GM12878 (cell line): Measurements from ENCODE around the gene FNDC11. TPM values are rescaled to one million over a fixed set of nuclear protein-coding genes. Genes with fewer than 3 reads are reported as not detected.

Source experiments
- ATAC-seq: fragments of 200-7000 bp; cut with Tn5 transposase; 3 replicates; pipeline ENCODE4 v1.9.1; 2020; ENCODE audit warnings: mild to moderate bottlenecking, moderate library complexity
- BruUV-seq: library from RNA; stranded (reverse); fragments of 400-500 nt; replicated peaks from 2 replicates; lab custom pipeline; 2021; lab: Mats Ljungman, UMichigan
- CTCF ChIA-PET: fragments of 300-600 bp; sonication (Branson Sonifier 250); formaldehyde crosslinking; extraction: SDS; loops from one replicate; lab custom pipeline; 2021; ENCODE audit warnings: inconsistent platforms; lab: Yijun Ruan, JAX
- POLR2A ChIA-PET: fragments of 350-600 bp; formaldehyde crosslinking; extraction: SDS; loops from one replicate; lab custom pipeline; 2021; ENCODE audit warnings: inconsistent platforms; lab: Charles Lee
- RAD21 ChIA-PET: fragments of 300-600 bp; sonication (Branson Sonifier 250); formaldehyde crosslinking; loops from one replicate; lab custom pipeline; 2023; ENCODE audit warnings: antibody characterized with exemption; ENCODE audit not compliant: unreplicated experiment; lab: Charles Lee
- SMC1A ChIA-PET: fragments of 300-600 bp; sonication (Branson Sonifier 250); formaldehyde crosslinking; loops from one replicate; lab custom pipeline; 2023; ENCODE audit not compliant: unreplicated experiment, uncharacterized antibody; lab: Charles Lee
- DNase-seq: peaks from one replicate; pipeline ENCODE4 v3.0.0-alpha.2; 2011; ENCODE audit warnings: low read depth, low spot score
- FAIRE-seq: peaks from 3 replicates; lab custom pipeline; 2011; peaks lifted over from hg19 to GRCh38; lab: Jason Lieb, UNC
- H2AFZ ChIP-seq: 2 replicates; pipeline ENCODE4 v1.6.0; 2011; ENCODE audit warnings: low read depth, low read length, control low read depth; ENCODE audit not compliant: control insufficient read depth
- H3K27ac ChIP-seq: 2 replicates; pipeline ENCODE4 v1.5.1; 2011; ENCODE audit warnings: control low read depth; ENCODE audit not compliant: control insufficient read depth, insufficient read depth
- H3K27me3 ChIP-seq, 2 experiments: replicated peaks in 1 of 2; 2 replicates each; pipeline versions ENCODE4 v1.6.0 to v1.6.1; 2011; ENCODE audit warnings: low read length in 1 of 2; ENCODE audit not compliant: control insufficient read depth in 2 of 2, insufficient read depth in 2 of 2
- H3K36me3 ChIP-seq, 2 experiments: 2 replicates each; pipeline ENCODE4 v1.5.1; 2011; ENCODE audit warnings: low read length in 1 of 2; ENCODE audit not compliant: control insufficient read depth in 2 of 2, insufficient read depth in 2 of 2
- H3K4me1 ChIP-seq: 2 replicates; pipeline ENCODE4 v1.6.1; 2011; ENCODE audit warnings: mild to moderate bottlenecking, low read length, moderate library complexity, mixed read lengths; ENCODE audit not compliant: control insufficient read depth, insufficient read depth
- H3K4me2 ChIP-seq: 2 replicates; pipeline ENCODE4 v1.6.0; 2011; ENCODE audit warnings: control low read depth; ENCODE audit not compliant: control insufficient read depth, insufficient read depth
- H3K4me3 ChIP-seq: fragments of 200-600 bp; sonication (generic); 2 replicates; pipeline ENCODE4 v1.5.1; 2016
- H3K79me2 ChIP-seq: 2 replicates; pipeline ENCODE4 v1.6.0; 2011; ENCODE audit warnings: low read length; ENCODE audit not compliant: control insufficient read depth, insufficient read depth
- H3K9ac ChIP-seq: 2 replicates; pipeline ENCODE4 v1.8.0; 2011; ENCODE audit warnings: low read length, control low read depth, mixed read lengths; ENCODE audit not compliant: control insufficient read depth, insufficient read depth
- H3K9me3 ChIP-seq: replicated peaks from 3 replicates; pipeline ENCODE4 v1.5.1; 2011; ENCODE audit warnings: mild to moderate bottlenecking, low read length; ENCODE audit not compliant: control insufficient read depth, insufficient read depth
- H4K20me1 ChIP-seq: 2 replicates; pipeline ENCODE4 v1.6.0; 2011; ENCODE audit not compliant: control insufficient read depth, insufficient read depth
- EZH2 ChIP-seq: IDR thresholded peaks from 2 replicates; pipeline ENCODE4 v1.6.1; 2012; ENCODE audit warnings: low read depth, mild to moderate bottlenecking, control low read depth, inconsistent platforms, low read length, borderline replicate concordance; ENCODE audit not compliant: control insufficient read depth
- POLR2A ChIP-seq: IDR thresholded peaks from 2 replicates; pipeline ENCODE4 v1.6.1; 2011; ENCODE audit warnings: low read depth, mild to moderate bottlenecking, low read length
- WGBS: methylation state at CpG from one replicate; pipeline ENCODE4 v1.1.6; 2016; ENCODE audit warnings: low lambda C conversion rate; ENCODE audit not compliant: insufficient replicate concordance, insufficient coverage; ENCODE audit errors: missing lambda C conversion rate; 5-methylcytosine and 5-hydroxymethylcytosine counted together
- in situ Hi-C: fragments of 300-500 bp; cut with MboI; formaldehyde crosslinking; loops from 9 replicates; pipeline ENCODE4 v1.14.3; 2018; ENCODE audit warnings: mixed read lengths
- intact Hi-C: fragments of 100-400 bp; cut with micrococcal nuclease; formaldehyde crosslinking; loops from one replicate; pipeline ENCODE4 v1.14.2; 2022; ENCODE audit not compliant: unreplicated experiment
- polyA plus RNA-seq, 11 experiments: library from polyadenylated mRNA; depleted of rRNA in 4 of 11; unstranded in 6 of 11; stranded (reverse) in 5 of 11; fragments of >200 nt; fragmentation: Nextera tagmentation in 4 of 11; fragmentation: Illumina TruSeq in 1 of 11; extraction: Ambion mirVana in 4 of 11; extraction: Trizol in 1 of 11; gene quantifications; 1 replicate in 1 of 11; 2 replicates in 10 of 11; pipeline versions ENCODE4 v1.2.1 to v1.2.3, GENCODE V29; 2011 to 2016; ENCODE audit warnings: inconsistent platforms in 2 of 11, missing spikeins in 2 of 11, low read depth in 1 of 11
- total RNA-seq, 4 experiments: library from RNA; depleted of rRNA in 3 of 4; stranded (reverse); fragments of >200 nt in 3 of 4; fragmentation: Illumina TruSeq in 1 of 4; extraction: Trizol in 1 of 4; gene quantifications; 2 replicates each; pipeline versions ENCODE4 v1.2.1 to v1.2.3, GENCODE V29; 2013 to 2021
- TF ChIP-seq, protein P1 (sequence below): IDR thresholded peaks from 2 replicates; pipeline ENCODE4 v1.6.1; 2011; ENCODE audit warnings: borderline replicate concordance, low read depth, mild to moderate bottlenecking, moderate library complexity, low read length; ENCODE audit not compliant: insufficient read depth, poor library complexity, severe bottlenecking
- TF ChIP-seq, protein P2 (sequence below): IDR thresholded peaks from 2 replicates; pipeline ENCODE4 v1.6.1; 2011; ENCODE audit warnings: low read depth, low read length, improper control_type of control experiment, borderline replicate concordance

The FNDC11 gene
- total and polyA plus RNA-seq, 10 of the 15 experiments (the other 5 are each of a cell fraction or from before 2014, with no cell fraction given), result 0.09 to 0.72 (median 0.34) TPM; not detected in 2

DNA sequence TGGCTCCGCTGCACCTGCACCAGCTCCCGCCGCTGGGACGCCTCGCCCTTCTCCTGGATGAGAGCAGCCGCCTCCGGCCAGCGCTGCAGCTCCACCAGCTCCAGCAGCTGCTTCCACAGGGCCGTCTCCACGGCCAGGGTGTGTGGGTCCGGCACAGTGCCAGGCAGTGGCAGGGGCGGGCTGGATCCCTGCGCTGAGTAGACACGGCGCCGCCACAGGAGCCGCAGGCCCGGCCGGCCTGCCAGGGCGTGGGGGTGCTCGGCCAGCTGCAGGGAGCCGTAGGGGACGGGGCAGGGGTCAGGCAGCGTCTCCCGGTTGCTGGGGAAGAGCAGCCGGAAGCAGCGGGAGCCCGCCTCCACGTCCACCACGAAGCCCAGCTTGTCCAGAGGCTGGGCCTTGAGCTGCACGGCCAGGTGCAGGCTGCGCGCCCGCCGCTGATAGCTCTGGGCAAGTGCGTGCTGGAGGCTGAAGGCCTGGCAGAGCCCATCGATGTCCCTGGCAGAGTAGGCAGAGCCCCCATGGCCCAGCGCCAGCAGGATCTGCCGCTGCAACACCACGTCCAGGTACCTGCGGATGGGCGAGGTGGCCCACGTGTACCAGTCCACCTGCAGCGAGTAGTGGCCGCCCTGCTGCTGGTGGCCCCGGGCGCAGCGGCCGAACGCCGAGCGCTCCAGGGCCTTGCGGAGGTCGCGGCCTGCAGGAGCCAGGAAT is 9.4 kb downstream of the FNDC11 start (continued):
- TF ChIP-seq, protein P1, sequence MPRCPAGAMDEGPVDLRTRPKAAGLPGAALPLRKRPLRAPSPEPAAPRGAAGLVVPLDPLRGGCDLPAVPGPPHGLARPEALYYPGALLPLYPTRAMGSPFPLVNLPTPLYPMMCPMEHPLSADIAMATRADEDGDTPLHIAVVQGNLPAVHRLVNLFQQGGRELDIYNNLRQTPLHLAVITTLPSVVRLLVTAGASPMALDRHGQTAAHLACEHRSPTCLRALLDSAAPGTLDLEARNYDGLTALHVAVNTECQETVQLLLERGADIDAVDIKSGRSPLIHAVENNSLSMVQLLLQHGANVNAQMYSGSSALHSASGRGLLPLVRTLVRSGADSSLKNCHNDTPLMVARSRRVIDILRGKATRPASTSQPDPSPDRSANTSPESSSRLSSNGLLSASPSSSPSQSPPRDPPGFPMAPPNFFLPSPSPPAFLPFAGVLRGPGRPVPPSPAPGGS, result no peak

DNA sequence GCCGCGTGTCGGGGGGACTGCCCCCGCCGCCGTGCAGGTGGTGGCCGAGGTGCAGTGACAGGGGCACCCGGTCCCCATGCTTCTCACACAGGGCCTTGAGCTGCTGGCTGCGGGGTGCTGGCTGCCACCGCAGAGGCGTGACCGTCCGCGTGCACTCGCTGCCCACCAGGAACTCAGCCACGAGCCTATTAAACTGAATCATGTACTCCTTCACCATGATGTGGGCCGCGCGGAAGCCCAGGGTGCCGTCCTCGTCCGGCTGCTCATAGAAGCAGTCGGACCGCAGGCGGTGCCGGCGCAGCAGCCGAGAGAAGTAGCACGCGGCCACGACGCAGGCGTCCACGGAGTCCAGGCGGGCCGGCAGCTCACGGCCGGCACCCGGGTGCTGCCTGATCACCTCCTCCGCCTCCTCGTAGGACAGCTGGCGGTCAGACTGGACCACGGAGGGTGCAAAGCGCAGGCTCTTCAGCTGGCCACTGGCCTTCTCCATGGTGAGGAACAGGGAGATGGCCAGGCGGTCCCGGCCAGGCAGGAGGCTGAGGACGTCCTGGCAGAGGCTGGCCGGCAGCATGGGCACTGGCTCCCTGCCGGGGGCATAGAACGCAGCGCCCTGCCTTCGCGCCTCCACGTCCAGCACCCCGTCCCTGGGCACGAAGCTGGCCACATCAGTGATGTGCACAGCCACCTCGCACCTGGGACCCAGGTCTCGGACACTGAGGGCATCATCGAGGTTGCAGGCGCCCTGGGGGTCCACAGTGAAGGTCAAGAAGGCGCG is 10.3 kb downstream of the FNDC11 start:
- ChIA-PET SMC1A (interaction anchor here (1.1 kb wide), 1 partner anchor 10 kb away, joined by 3 read pairs; the partner anchor contains the start of gene FNDC11), RAD21 (interaction anchor here (0.9 kb wide), 1 partner anchor 26 kb away, joined by 3 read pairs; no protein-coding TSS in a partner anchor), CTCF (interaction anchor here (0.6 kb wide), 1 partner anchor 721 kb away, joined by 3 read pairs; no protein-coding TSS in a partner anchor), POLR2A (no interaction called here)
- Histone ChIP-seq H3K79me2 (no peaks in the 10 kb centered on the region), H4K20me1 (no peaks in the 10 kb centered on the region), H3K4me2 (no peak overlapping the region), H3K9me3 (no peaks in the 10 kb centered on the region; the same call in 2 of the 3 replicates), H2AFZ (no peak overlapping the region)
- no peak for ATAC-seq
- intact Hi-C loops, result no loop called here
- no peak for TF ChIP-seq EZH2
- TF ChIP-seq, protein P2, sequence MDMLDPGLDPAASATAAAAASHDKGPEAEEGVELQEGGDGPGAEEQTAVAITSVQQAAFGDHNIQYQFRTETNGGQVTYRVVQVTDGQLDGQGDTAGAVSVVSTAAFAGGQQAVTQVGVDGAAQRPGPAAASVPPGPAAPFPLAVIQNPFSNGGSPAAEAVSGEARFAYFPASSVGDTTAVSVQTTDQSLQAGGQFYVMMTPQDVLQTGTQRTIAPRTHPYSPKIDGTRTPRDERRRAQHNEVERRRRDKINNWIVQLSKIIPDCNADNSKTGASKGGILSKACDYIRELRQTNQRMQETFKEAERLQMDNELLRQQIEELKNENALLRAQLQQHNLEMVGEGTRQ, result no peak
- TF ChIP-seq POLR2A, result 0 out of 2 replicates have a peak, but pooled peaks have one; percentile 21
- TF ChIP-seq, all 136 proteins: peak for 1
- FAIRE-seq (no peak), DNase-seq (no peak)
- WGBS, result 92% methylated on average over 51 of the region's 62 CpGs
- H3K4me1 ChIP-seq, result peaks cover 24% of the 10 kb centered on the region
- H3K27me3 ChIP-seq, result no peaks in the 10 kb centered on the region
- H3K27ac ChIP-seq, result no peak overlapping the region
- no peak overlapping the region for H3K4me3 ChIP-seq
- H3K36me3 ChIP-seq, result no peaks in the 10 kb centered on the region; a peak in 1 of 4 replicates
- no TSS peak for BruUV-seq
- in situ Hi-C loops, result no loop called here
- H3K9ac ChIP-seq, result no peak overlapping the region
